Thyroid gland (tissue), 4 donors: ENCODE data around the gene GFRA4. TPM values are rescaled to one million over a fixed set of nuclear protein-coding genes. Genes with fewer than 3 reads are reported as not detected.
A peak's percentile ranks its signal among the peaks of the same experiment; 100 is the strongest.

Source experiments
- DNase-seq, 2 donors: peaks; one replicate each; pipeline ENCODE4 v3.0.0-alpha.2; 2019
- H3K27ac ChIP-seq, 3 donors: fragments of 200-600 bp; sonication (generic); 1 replicate in 2 of 3; 2 replicates in 1 of 3; pipeline ENCODE4 v1.5.1; 2016 to 2019; ENCODE audit warnings: mild to moderate bottlenecking in 1 of 3, moderate library complexity in 1 of 3
- H3K27me3 ChIP-seq: fragments of 200-600 bp; sonication (generic); one replicate; pipeline ENCODE4 v1.5.1; 2019
- H3K36me3 ChIP-seq, 2 donors: fragments of 200-600 bp; sonication (generic); one replicate each; pipeline ENCODE4 v1.5.1; 2016 to 2019
- H3K4me1 ChIP-seq, 2 donors: fragments of 200-600 bp; sonication (generic); one replicate each; pipeline ENCODE4 v1.5.1; 2017 to 2019
- H3K4me3 ChIP-seq, 3 donors: fragments of 200-600 bp; sonication (generic); replicated peaks in 1 of 3; 1 replicate in 2 of 3; 2 replicates in 1 of 3; pipeline ENCODE4 v1.5.1; 2016; ENCODE audit warnings: mild to moderate bottlenecking in 1 of 3
- H3K9me3 ChIP-seq: fragments of 200-600 bp; sonication (generic); one replicate; pipeline ENCODE4 v1.5.1; 2017
- CTCF ChIP-seq, 6 experiments: fragments of 200-600 bp in 3 of 6; fragments of 450-650 bp in 3 of 6; sonication (generic) in 3 of 6; IDR thresholded peaks; one replicate each; pipeline ENCODE4 v1.5.1; 2016 to 2019; ENCODE audit warnings: antibody characterized with exemption in 6 of 6, mild to moderate bottlenecking in 2 of 6, inconsistent platforms in 1 of 6, moderate library complexity in 1 of 6
- POLR2A ChIP-seq, 2 donors: fragments of 450-650 bp; IDR thresholded peaks; one replicate each; pipeline ENCODE4 v1.6.1; 2017; ENCODE audit warnings: antibody characterized with exemption in 2 of 2, mild to moderate bottlenecking in 2 of 2, moderate library complexity in 1 of 2
- whole genome bisulfite sequencing, 2 donors: methylation state at CpG; one replicate each; pipeline ENCODE4 v1.1.5; 2017; 5-methylcytosine and 5-hydroxymethylcytosine counted together
- intact Hi-C: fragments of 100-400 bp; cut with DNase I; formaldehyde crosslinking; loops from one replicate; pipeline ENCODE4 v1.15.1; 2023
- total RNA-seq, 4 donors: library from RNA; depleted of rRNA; stranded (reverse); fragments of >200 nt; gene quantifications; one replicate each; pipeline ENCODE4 v1.2.3, GENCODE V29; 2016

GFRA4 gene
- total RNA-seq, 4 donors from 2014 or later: 0.81 to 3.0 (median 3.0) TPM; not detected in 1

GRCh38 chr20:3679749-3680700 lies 16.8 kb upstream of the GFRA4 start:
- no peak for DNase-seq
- 77 to 83% methylated on average over 14 to 18 of the region's 18 CpGs for WGBS, 2 donors
- peaks cover 16 to 36% of the 10 kb centered on the region in 2 donors for H3K4me1 ChIP-seq

GRCh38 chr20:3678856-3679720 lies 15.9 kb upstream of the GFRA4 start:
- no peak for TF ChIP-seq CTCF (IDR thresholded peaks at IDR 0.05)
- no peak for TF ChIP-seq POLR2A (IDR thresholded peaks at IDR 0.05)
- 81 to 87% methylated on average over 14 of the region's 14 CpGs for WGBS, 2 donors
- intact Hi-C loops: loop anchor here (10.0 kb wide), 1 partner anchor 406 kb away; no protein-coding TSS in a partner anchor

More at GRCh38 chr20:3679749-3680700, 16.8 kb upstream of the GFRA4 start:
- Histone ChIP-seq H3K36me3 (no peaks in the 10 kb centered on the region), H3K27ac (peak overlapping the region in 2 of 3 donors; percentile 70 to 71), H3K9me3 (no peaks in the 10 kb centered on the region), H3K4me3 (no peak overlapping the region), H3K27me3 (no peaks in the 10 kb centered on the region)
- intact Hi-C loops: loop anchor here (10.0 kb wide), 1 partner anchor 405 kb away; no protein-coding TSS in a partner anchor
- TF ChIP-seq POLR2A (IDR thresholded peaks at IDR 0.05) (no peak), CTCF (IDR thresholded peaks at IDR 0.05) (no peak)

GRCh38 chr20:3678198-3678597 lies 15.0 kb upstream of the GFRA4 start:
- intact Hi-C loops: loop anchor here (10.0 kb wide), 1 partner anchor 407 kb away; no protein-coding TSS in a partner anchor
- H3K27me3 ChIP-seq: no peaks in the 10 kb centered on the region
- WGBS, 2 donors: 60 to 62% methylated on average over 2 of the region's 2 CpGs

More at GRCh38 chr20:3678856-3679720, 15.9 kb upstream of the GFRA4 start:
- Histone ChIP-seq H3K4me3 (no peak overlapping the region), H3K36me3 (no peaks in the 10 kb centered on the region), H3K9me3 (no peaks in the 10 kb centered on the region), H3K4me1 (peaks cover 16 to 36% of the 10 kb centered on the region in 2 donors), H3K27me3 (no peaks in the 10 kb centered on the region), H3K27ac (peak overlapping the region in 2 of 3 donors; percentile 70 to 71)
- no peak for DNase-seq

GRCh38 chr20:3677733-3678132 lies 14.5 kb upstream of the GFRA4 start:
- 42 to 43% methylated on average over 8 of the region's 8 CpGs for WGBS, 2 donors
- peaks cover 16 to 36% of the 10 kb centered on the region in 2 donors for H3K4me1 ChIP-seq
- TF ChIP-seq POLR2A (IDR thresholded peaks at IDR 0.05) (no peak), CTCF (IDR thresholded peaks at IDR 0.05) (no peak)
- peak; percentile 30 to 31 for DNase-seq
- intact Hi-C loops: loop anchor here (2.0 to 10.0 kb wide), 2 partner anchors 29 to 407 kb away; no protein-coding TSS in a partner anchor
- H3K27ac ChIP-seq: peak overlapping the region in 2 of 3 donors; percentile 29 to 33
- no peaks in the 10 kb centered on the region for H3K9me3 ChIP-seq
- no peaks in the 10 kb centered on the region for H3K36me3 ChIP-seq
- H3K4me3 ChIP-seq: no peak overlapping the region
- H3K27me3 ChIP-seq: no peaks in the 10 kb centered on the region

More at GRCh38 chr20:3678198-3678597, 15.0 kb upstream of the GFRA4 start:
- Histone ChIP-seq H3K4me1 (peaks cover 16 to 36% of the 10 kb centered on the region in 2 donors), H3K36me3 (no peaks in the 10 kb centered on the region), H3K27ac (peak overlapping the region in 2 of 3 donors; percentile 29 to 33), H3K4me3 (no peak overlapping the region), H3K9me3 (no peaks in the 10 kb centered on the region)
- TF ChIP-seq CTCF (IDR thresholded peaks at IDR 0.05): no peak
- no peak for TF ChIP-seq POLR2A (IDR thresholded peaks at IDR 0.05)
- DNase-seq: no peak
